Loucy (cell line): ENCODE data around the gene SLC30A9.
A peak's percentile ranks its signal among the peaks of the same experiment; 100 is the strongest.

Experiments
- H2AFZ ChIP-seq: fragments of 200-600 bp; sonication (generic); 2 replicates; pipeline ENCODE4 v1.6.0; 2016; ENCODE audit warnings: antibody characterized with exemption, mild to moderate bottlenecking, low read length, moderate library complexity
- H3F3A ChIP-seq: fragments of 200-600 bp; 2 replicates; pipeline ENCODE4 v1.6.0; 2016; ENCODE audit warnings: antibody characterized with exemption, low read depth, mild to moderate bottlenecking
- H3K27me3 ChIP-seq: fragments of 200-600 bp; sonication (generic); 2 replicates; pipeline ENCODE4 v1.6.1; 2014; ENCODE audit warnings: low read length, mild to moderate bottlenecking; ENCODE audit not compliant: insufficient read depth, poor library complexity, severe bottlenecking
- H3K36me3 ChIP-seq: fragments of 200-600 bp; sonication (generic); 2 replicates; pipeline ENCODE4 v1.6.1; 2016; ENCODE audit warnings: low read length; ENCODE audit not compliant: insufficient read depth
- H3K4me1 ChIP-seq: fragments of 200-600 bp; sonication (generic); 2 replicates; pipeline ENCODE4 v1.5.1; 2014; ENCODE audit warnings: low read length, mild to moderate bottlenecking; ENCODE audit not compliant: insufficient read depth, poor library complexity, severe bottlenecking
- H3K4me2 ChIP-seq: fragments of 200-600 bp; sonication (generic); 2 replicates; pipeline ENCODE4 v1.6.0; 2014; ENCODE audit warnings: antibody characterized with exemption, low read length, low read depth, mild to moderate bottlenecking; ENCODE audit not compliant: poor library complexity, severe bottlenecking
- H3K4me3 ChIP-seq: fragments of 200-600 bp; sonication (generic); 2 replicates; pipeline ENCODE4 v1.5.1; 2014; ENCODE audit warnings: low read length, mild to moderate bottlenecking, mixed read lengths; ENCODE audit not compliant: poor library complexity, severe bottlenecking
- H3K79me2 ChIP-seq: fragments of 200-600 bp; sonication (generic); 2 replicates; pipeline ENCODE4 v1.6.1; 2014; ENCODE audit warnings: low read length; ENCODE audit not compliant: insufficient read depth
- H3K9ac ChIP-seq: fragments of 200-600 bp; sonication (generic); 2 replicates; pipeline ENCODE4 v1.6.0; 2014; ENCODE audit warnings: mild to moderate bottlenecking, low read depth, low read length, moderate library complexity; ENCODE audit not compliant: poor library complexity, severe bottlenecking
- H3K9me2 ChIP-seq: fragments of 200-600 bp; sonication (generic); replicated peaks from 2 replicates; pipeline ENCODE4 v1.6.1; 2016; ENCODE audit warnings: low read depth, low read length, mixed read lengths
- H3K9me3 ChIP-seq: fragments of 200-600 bp; sonication (generic); 2 replicates; pipeline ENCODE4 v1.6.1; 2014; ENCODE audit warnings: mild to moderate bottlenecking, antibody characterized with exemption, low read length, low read depth; ENCODE audit not compliant: insufficient read depth
- H4K20me1 ChIP-seq: fragments of 200-600 bp; sonication (generic); 2 replicates; pipeline ENCODE4 v1.6.0; 2014; ENCODE audit warnings: antibody characterized with exemption, low read length, mild to moderate bottlenecking; ENCODE audit not compliant: insufficient read depth, poor library complexity, severe bottlenecking
- CTCF ChIP-seq: fragments of 200-600 bp; sonication (generic); conservative IDR thresholded peaks from 2 replicates; pipeline ENCODE4 v1.5.1; 2014; ENCODE audit warnings: mild to moderate bottlenecking, antibody characterized with exemption, low read length
- EZH2phosphoT487 ChIP-seq: fragments of 200-600 bp; IDR thresholded peaks from 2 replicates; pipeline ENCODE4 v1.6.1; 2018; ENCODE audit warnings: antibody characterized with exemption, mild to moderate bottlenecking, moderate library complexity, borderline replicate concordance

The SLC30A9 gene

DNA sequence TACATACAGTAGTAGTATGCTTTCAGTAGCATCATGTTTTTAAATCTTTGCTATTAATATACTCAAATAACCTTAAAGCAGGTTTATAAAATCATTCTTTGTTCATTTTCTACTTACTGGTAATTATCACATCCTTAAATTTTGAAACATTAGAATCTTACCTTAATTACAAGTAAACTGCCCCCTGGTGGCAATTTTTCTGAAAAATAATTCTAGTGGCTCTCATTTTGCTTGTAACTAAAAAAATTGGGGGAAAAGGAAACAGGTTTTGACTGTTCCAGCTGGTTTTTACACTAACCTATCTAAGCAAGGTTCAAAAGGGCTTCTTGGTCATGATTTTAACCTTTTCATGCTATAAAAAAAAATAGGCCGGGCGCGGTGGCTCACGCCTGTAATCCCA, 27.2 kb upstream of the SLC30A9 start:
- Histone ChIP-seq H3K27me3 (no peaks in the 10 kb centered on the region), H3K9me3 (no peaks in the 10 kb centered on the region), H2AFZ (no peak overlapping the region), H3K9ac (no peak overlapping the region), H3K4me3 (no peak overlapping the region), H3K36me3 (no peaks in the 10 kb centered on the region), H3F3A (no peaks in the 10 kb centered on the region; the same call in 1 of the 2 replicates), H3K4me2 (no peak overlapping the region), H3K4me1 (no peaks in the 10 kb centered on the region), H3K9me2 (no peaks in the 10 kb centered on the region), H3K79me2 (no peaks in the 10 kb centered on the region), H4K20me1 (no peaks in the 10 kb centered on the region)
- TF ChIP-seq EZH2phosphoT487: no peak
- TF ChIP-seq CTCF: peak; percentile 67

DNA sequence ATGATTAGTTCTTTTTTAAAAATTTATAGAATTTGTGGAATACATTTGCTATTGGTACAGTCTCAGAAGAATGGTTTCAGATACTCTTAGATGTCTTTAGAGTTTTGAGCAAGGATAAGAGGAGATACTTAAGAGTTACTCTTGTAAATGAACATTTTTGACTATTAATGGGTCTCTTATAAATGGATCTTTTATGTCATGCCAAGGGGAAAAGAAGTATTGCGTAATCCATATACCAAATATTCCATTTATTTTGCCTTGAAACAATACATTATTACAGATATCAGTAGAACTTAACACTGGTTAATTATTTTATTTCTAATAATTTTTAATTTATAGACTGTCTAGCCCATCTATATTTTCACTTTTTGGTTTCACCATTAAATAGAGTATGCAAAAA, 25.9 kb upstream of the SLC30A9 start:
- no peaks in the 10 kb centered on the region for H4K20me1 ChIP-seq
- no peaks in the 10 kb centered on the region for H3K9me3 ChIP-seq
- H3K4me3 ChIP-seq: no peak overlapping the region
- no peaks in the 10 kb centered on the region for H3K27me3 ChIP-seq
- H3F3A ChIP-seq: no peaks in the 10 kb centered on the region; the same call in 1 of the 2 replicates
- no peak overlapping the region for H3K4me2 ChIP-seq
- no peak overlapping the region for H3K9ac ChIP-seq
- no peaks in the 10 kb centered on the region for H3K36me3 ChIP-seq
- no peaks in the 10 kb centered on the region for H3K4me1 ChIP-seq
- no peaks in the 10 kb centered on the region for H3K79me2 ChIP-seq
- no peak for TF ChIP-seq CTCF
- no peak for TF ChIP-seq EZH2phosphoT487
- no peak overlapping the region for H2AFZ ChIP-seq
- H3K9me2 ChIP-seq: no peaks in the 10 kb centered on the region

GRCh38 chr4:41967392-41967791, 22.9 kb upstream of the SLC30A9 start:
- no peaks in the 10 kb centered on the region for H3K9me3 ChIP-seq
- H3K4me3 ChIP-seq: no peak overlapping the region
- H3K9ac ChIP-seq: no peak overlapping the region
- H3K9me2 ChIP-seq: no peaks in the 10 kb centered on the region
- H3K4me1 ChIP-seq: no peaks in the 10 kb centered on the region
- no peak for TF ChIP-seq CTCF
- TF ChIP-seq EZH2phosphoT487: no peak
- H4K20me1 ChIP-seq: no peaks in the 10 kb centered on the region
- no peak overlapping the region for H2AFZ ChIP-seq
- no peaks in the 10 kb centered on the region for H3K36me3 ChIP-seq
- no peaks in the 10 kb centered on the region; the same call in 1 of the 2 replicates for H3F3A ChIP-seq
- no peaks in the 10 kb centered on the region for H3K27me3 ChIP-seq
- H3K79me2 ChIP-seq: no peaks in the 10 kb centered on the region
- H3K4me2 ChIP-seq: no peak overlapping the region
